GM21447 (cell line): Measurements from ENCODE around the gene PRDX4.
A peak's percentile ranks its signal among the peaks of the same experiment; 100 is the strongest.
"Not testable (repeated sequence)": the region's sequence is repeated elsewhere in the genome, so short reads cannot be mapped to it uniquely, and the experiment has no call there.

ENCODE experiments used
- ATAC-seq: cut with Tn5 transposase; IDR thresholded peaks from one replicate; pipeline ENCODE4 v1.9.1; 2021; ENCODE audit not compliant: unreplicated experiment

The PRDX4 gene

GRCh38 chrX:23667239-23668177 is at the start of gene PRDX4:
PRDX4 (plus strand) TSS chrX:23667493; CDS start chrX:23667571, 78 bp downstream.
- ATAC-seq: peak; percentile 54

GRCh38 chrX:23621621-23622265 is 45.5 kb upstream of the PRDX4 start:
- no peak for ATAC-seq

DNA sequence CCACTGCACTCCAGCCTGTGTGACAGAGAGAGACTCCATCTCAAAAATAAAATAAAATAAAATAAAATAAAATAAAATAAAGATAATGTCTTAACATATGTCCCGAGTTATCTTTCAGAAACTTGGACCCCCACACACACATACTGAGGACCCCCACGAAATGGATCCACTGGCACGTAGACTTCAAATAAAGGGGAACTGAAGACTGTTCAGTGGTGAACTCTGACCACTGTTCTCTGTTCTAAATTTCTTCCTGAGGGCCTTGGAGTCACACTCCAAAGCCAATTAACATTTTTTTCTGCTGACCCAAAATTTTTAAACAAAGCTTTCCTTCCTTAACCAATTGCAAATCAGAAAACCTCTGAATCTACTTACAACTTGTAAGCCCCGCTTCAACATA is 43.5 kb upstream of the PRDX4 start:
- ATAC-seq: no peak

DNA sequence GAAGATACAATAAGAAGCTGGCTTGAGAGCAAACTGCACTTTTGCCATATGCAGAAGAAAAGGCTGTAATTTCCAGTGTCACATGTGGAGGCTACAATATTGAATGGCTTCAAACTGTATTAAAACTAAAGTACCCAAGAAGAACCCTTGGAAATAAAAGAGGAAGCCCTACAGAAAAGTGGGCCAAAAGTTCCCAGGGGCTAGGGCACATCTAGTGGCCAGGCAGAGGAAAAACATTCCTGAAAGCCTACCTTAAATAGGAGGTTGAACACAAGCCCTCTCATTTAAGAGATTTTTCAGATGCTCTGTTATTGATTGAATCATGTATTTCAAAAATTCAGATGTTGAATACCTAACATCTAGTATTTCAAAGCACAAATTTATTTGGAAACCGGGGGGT is 40.6 kb upstream of the PRDX4 start:
- no peak for ATAC-seq

DNA sequence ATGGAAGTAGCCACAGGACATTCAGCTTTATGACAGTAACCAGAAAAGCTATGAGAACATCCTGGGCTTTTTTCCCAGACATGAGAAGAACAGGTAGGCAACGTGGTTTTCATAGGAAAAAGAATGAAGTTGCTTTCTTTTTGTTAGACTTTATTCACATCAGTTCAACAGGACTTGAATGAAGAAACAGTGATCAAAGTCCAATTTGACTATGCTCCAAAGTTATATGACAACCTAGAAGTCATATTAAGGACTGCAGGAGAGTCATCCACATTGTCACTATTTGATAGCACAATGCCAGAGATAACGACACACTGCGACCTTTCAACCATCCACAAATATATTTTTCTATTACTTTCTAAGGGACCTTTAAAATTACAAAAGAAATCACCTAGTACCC is 39.2 kb upstream of the PRDX4 start:
- no peak for ATAC-seq

- no peak for ATAC-seq
These were observed 36.2 kb upstream of the PRDX4 start for GRCh38 chrX:23631136-23631535.

DNA sequence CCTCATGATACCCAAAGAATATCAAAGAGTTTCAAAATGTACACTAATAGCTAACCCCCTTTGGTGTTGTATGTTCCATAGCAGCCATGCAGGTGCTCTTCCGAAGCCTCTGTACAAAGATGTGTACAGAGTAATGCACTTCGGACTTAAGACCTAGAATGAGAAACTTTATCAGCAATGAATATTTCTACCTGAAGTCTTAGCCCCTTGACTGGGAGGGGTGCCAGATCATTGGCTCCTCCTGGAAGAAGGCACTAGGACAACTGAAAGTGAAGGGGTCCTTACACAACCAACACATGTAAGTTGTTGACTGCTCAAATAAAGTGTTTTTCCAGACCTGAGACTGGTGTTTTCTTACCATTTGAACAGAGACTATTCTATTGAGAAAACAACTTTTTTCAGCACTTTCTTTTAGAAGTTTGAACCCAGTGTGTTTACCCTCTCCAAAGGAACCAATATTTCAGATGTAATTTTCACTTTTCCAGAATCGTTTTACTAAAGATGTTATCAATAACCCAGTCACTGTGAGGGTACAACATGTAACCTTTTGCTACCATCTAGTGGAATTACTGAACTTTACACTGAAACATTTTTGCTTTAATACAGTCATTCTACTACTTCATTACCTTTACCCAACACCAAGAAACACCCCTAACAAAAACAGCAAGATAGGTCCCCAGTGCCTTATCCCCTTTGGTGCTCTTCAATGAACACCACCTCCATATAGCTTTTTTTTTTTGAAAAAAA is 33.3 kb upstream of the PRDX4 start:
- ATAC-seq: no peak

- ATAC-seq: no peak
These were observed 30.1 kb upstream of the PRDX4 start for GRCh38 chrX:23637187-23637586.

- no peak for ATAC-seq
These were observed 24.3 kb upstream of the PRDX4 start for GRCh38 chrX:23643020-23643419.

DNA sequence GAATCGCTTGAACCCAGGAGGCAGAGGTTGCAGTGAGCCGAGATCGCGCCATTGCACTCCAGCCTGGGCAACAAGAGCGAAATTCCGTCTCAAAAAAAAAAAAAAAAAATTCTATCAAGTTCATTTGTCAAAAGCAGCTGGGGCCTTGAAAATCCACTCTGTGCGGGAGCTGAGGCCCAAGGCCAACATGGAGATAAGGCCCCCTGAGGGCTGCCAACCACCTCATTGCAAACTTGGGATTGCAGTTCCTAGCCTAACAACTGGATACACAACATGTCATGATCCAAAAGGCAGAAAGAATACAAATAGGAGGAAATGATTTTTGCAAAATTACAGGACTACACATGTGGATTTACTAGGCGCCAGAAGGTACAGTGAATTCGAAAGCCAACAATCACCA is 22.5 kb upstream of the PRDX4 start:
- ATAC-seq: no peak

GRCh38 chrX:23656091-23656490 is 11.2 kb upstream of the PRDX4 start:
- no peak for ATAC-seq

GRCh38 chrX:23656684-23657083 is 10.6 kb upstream of the PRDX4 start:
- ATAC-seq: no peak

DNA sequence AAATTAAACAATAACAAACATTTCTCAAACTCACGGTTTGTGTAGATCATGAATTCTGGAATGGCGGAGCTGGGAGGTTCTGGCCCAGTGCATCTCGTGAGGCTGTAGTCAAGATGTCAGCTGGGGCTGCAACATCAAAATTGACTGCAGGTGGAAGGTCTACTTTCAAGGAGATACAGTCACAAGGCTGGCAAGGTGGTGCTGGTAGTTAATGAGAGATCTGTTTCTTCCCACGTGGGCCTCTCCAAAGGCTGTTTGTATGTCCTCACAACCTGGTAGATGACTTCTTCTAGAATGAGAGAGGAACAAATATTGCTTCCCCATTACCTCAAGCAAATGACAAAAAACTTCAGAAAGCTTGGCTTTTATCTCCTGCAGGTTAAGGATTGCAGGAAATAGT is 8.0 kb upstream of the PRDX4 start:
- ATAC-seq: no peak

DNA sequence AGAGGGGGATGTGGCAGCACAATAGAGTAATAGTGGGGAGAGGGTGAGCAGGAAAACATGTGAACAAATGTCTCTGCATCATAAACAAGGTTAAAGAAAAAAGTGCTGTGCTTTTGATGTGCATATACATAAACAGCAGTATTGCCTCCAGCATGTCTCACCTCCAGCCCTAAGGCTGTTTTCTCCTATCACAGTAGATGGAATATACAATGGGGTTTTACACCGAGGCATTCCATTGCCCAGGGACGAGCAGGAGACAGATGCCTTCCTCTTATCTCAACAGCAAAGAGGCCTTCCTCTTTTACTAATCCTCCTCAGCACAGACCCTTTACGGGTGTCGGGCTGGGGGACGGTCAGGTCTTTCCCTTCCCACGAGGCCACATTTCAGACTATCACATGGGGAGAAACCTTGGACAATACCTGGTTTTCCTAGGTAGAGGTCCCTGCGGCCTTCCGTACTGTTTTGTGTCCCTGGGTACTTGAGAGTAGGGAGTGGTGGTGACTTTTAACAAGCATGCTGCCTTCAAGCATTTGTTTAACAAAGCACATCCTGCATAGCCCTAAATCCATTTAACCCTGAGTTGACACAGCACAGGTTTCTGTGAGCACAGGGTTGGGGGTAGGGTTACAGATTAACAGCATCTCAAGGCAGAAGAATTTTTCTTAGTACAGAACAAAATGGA is 7.1 kb upstream of the PRDX4 start:
- not testable (repeated sequence) for ATAC-seq

DNA sequence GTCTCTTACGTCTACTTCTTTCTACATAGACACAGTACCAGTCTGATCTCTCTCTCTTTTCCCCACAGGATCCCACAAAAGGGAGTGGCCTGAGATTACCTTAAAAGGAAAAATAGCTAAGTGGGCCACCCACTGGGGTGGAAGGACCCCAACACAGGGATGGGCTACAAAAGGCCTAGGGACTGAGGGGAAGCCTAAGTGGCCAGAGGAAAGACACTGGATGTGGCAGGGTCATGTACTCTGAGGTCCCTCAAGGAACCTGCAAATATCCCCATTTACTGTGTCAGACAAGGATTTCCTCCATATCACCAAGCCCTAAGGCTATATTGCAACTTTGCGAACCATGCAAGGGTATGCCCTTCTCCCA is 6.5 kb upstream of the PRDX4 start:
- no peak for ATAC-seq

- no peak for ATAC-seq
These were observed 5.6 kb upstream of the PRDX4 start for GRCh38 chrX:23661671-23662070.

DNA sequence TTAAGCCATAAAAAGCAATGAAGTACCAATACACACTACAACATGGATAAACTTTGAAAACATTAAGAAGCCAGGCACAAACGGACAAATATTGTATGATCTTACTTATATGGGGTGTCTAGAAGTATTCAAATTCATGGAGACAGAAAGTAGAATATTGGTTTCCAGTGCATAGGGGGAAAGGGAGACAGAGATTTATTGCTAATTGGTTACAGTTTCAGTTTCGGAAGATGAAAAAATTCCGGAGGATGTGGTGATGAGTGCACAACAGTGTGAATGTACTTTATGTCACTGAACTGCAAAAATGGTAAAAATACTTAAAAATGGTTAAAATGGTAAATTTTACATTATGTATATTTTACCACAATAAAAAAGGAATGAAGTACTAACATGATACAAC is 5.1 kb upstream of the PRDX4 start:
- peak; percentile 62 for ATAC-seq

DNA sequence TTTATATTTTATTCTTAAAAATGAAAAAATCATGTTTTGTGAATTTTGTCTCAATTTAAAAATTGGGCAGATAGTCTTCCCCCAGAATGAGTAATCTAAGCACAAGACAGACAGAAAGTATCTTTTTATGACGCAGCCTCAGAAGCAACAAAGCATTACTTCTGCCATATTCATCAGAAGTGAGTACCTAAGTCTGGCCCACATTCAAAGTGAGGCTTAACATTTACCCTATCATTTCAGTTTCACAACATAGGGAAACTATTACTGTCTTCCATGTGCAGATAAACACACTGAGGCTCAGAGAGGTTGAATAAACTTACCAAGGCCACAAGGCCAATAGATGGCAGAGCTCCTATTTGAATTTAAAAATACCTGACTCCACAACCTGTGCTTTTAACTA is 4.4 kb upstream of the PRDX4 start:
- ATAC-seq: peak; percentile 39

GRCh38 chrX:23664496-23664895 is 2.8 kb upstream of the PRDX4 start:
- no peak for ATAC-seq

DNA sequence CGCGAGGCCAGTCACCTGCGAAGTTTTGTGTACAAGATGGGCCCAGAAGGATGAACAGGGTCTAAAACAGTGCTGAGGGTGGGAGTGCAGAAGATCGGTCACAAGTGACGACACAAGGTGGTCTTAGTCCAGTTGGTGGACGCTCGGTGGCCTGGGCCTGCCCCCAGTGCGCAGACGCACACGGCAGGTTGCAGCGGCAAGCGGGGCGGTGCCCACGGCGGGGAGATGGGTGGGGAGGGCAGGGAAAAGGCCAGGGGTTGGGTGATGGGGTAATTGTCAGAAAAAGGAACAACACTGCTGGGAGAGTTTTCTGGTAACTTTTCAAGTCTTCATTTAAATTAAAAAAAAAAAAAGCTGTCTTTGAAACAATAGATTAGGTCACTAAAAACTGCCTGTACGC is 1.0 kb upstream of the PRDX4 start:
- ATAC-seq: no peak

GRCh38 chrX:23668335-23668734 is 1.0 kb downstream of the PRDX4 start:
- ATAC-seq: peak; percentile 50
